DOHH2 (cell line): ENCODE data around the gene CLSTN1.

Experiments used
- H3F3A ChIP-seq: fragments of 200-600 bp; sonication (generic), shearing (Covaris generic); 2 replicates; pipeline ENCODE4 v1.6.0; 2016; ENCODE audit warnings: antibody characterized with exemption, mild to moderate bottlenecking; ENCODE audit not compliant: control insufficient read depth, insufficient read depth
- H3K27ac ChIP-seq: fragments of 200-600 bp; sonication (generic); 2 replicates; pipeline ENCODE4 v1.5.1; 2014; ENCODE audit warnings: low read depth, mild to moderate bottlenecking, low read length, moderate library complexity
- H3K27me3 ChIP-seq: fragments of 200-600 bp; sonication (generic); 2 replicates; pipeline ENCODE4 v1.6.1; 2014; ENCODE audit warnings: mild to moderate bottlenecking, low read length, mixed read lengths; ENCODE audit not compliant: control insufficient read depth
- H3K36me3 ChIP-seq: fragments of 200-600 bp; sonication (generic); 2 replicates; pipeline ENCODE4 v1.6.1; 2014; ENCODE audit warnings: mild to moderate bottlenecking, low read length, moderate library complexity, mixed read lengths; ENCODE audit not compliant: control insufficient read depth
- H3K4me1 ChIP-seq: fragments of 200-600 bp; sonication (generic); 2 replicates; pipeline ENCODE4 v1.6.1; 2014; ENCODE audit warnings: mild to moderate bottlenecking, low read length, mixed read lengths; ENCODE audit not compliant: control insufficient read depth
- H3K4me2 ChIP-seq: fragments of 200-600 bp; sonication (generic); 2 replicates; pipeline ENCODE4 v1.6.0; 2014; ENCODE audit warnings: mild to moderate bottlenecking, low read length, moderate library complexity
- H3K4me3 ChIP-seq: fragments of 200-600 bp; sonication (generic); 2 replicates; pipeline ENCODE4 v1.5.1; 2014; ENCODE audit warnings: mild to moderate bottlenecking, low read length, mixed read lengths
- H3K79me2 ChIP-seq: fragments of 200-600 bp; sonication (generic); 2 replicates; pipeline ENCODE4 v1.6.1; 2014; ENCODE audit warnings: mild to moderate bottlenecking, low read length, mixed read lengths; ENCODE audit not compliant: control insufficient read depth
- H3K9me2 ChIP-seq: fragments of 200-600 bp; sonication (generic); replicated peaks from 2 replicates; pipeline ENCODE4 v1.6.1; 2014; ENCODE audit warnings: mild to moderate bottlenecking, low read length, mixed read lengths; ENCODE audit not compliant: control insufficient read depth
- H3K9me3 ChIP-seq: fragments of 200-600 bp; sonication (generic); 2 replicates; pipeline ENCODE4 v1.6.1; 2014; ENCODE audit warnings: antibody characterized with exemption, low read length, mixed read lengths; ENCODE audit not compliant: control insufficient read depth, insufficient read depth
- H4K20me1 ChIP-seq: fragments of 200-600 bp; sonication (generic); 2 replicates; pipeline ENCODE4 v1.6.0; 2014; ENCODE audit warnings: low read depth, mild to moderate bottlenecking, antibody characterized with exemption, low read length, moderate library complexity; ENCODE audit not compliant: control insufficient read depth, insufficient read depth
- CTCF ChIP-seq: fragments of 200-600 bp; sonication (generic); IDR thresholded peaks from one replicate; pipeline ENCODE4 v1.5.1; 2014; ENCODE audit warnings: antibody characterized with exemption, mild to moderate bottlenecking, low read depth, low read length; ENCODE audit not compliant: poor library complexity, severe bottlenecking
- EZH2phosphoT487 ChIP-seq: fragments of 200-600 bp; sonication (generic); IDR thresholded peaks from 2 replicates; pipeline ENCODE4 v1.6.1; 2017; ENCODE audit warnings: borderline replicate concordance, mild to moderate bottlenecking, antibody characterized with exemption, low read length, moderate library complexity, mixed read lengths

The CLSTN1 gene

GRCh38 chr1:9733160-9733789 lies 90.5 kb downstream of the CLSTN1 start:
- H3K4me1 ChIP-seq: peaks cover 18% of the 10 kb centered on the region
- TF ChIP-seq CTCF: no peak
- TF ChIP-seq EZH2phosphoT487: no peak
- peaks cover 10% of the 10 kb centered on the region; the same call in 1 of the 2 replicates for H3F3A ChIP-seq
- no peaks in the 10 kb centered on the region for H3K9me3 ChIP-seq
- 0 out of 2 replicates have a peak overlapping the region, but pooled peaks have one; percentile 24 for H3K27ac ChIP-seq
- no peak overlapping the region for H3K4me3 ChIP-seq
- H3K36me3 ChIP-seq: peaks cover 94% of the 10 kb centered on the region
- no peak overlapping the region for H3K4me2 ChIP-seq
- H4K20me1 ChIP-seq: no peaks in the 10 kb centered on the region
- no peaks in the 10 kb centered on the region for H3K9me2 ChIP-seq
- H3K79me2 ChIP-seq: no peaks in the 10 kb centered on the region
- H3K27me3 ChIP-seq: no peaks in the 10 kb centered on the region

GRCh38 chr1:9732123-9732971 lies 91.4 kb downstream of the CLSTN1 start:
- H3F3A ChIP-seq: peaks cover 10% of the 10 kb centered on the region; the same call in 1 of the 2 replicates
- no peak for TF ChIP-seq CTCF
- TF ChIP-seq EZH2phosphoT487: no peak
- H3K9me2 ChIP-seq: no peaks in the 10 kb centered on the region
- H3K9me3 ChIP-seq: no peaks in the 10 kb centered on the region
- peak overlapping the region; percentile 24; the same call in 1 of the 2 replicates for H3K27ac ChIP-seq
- H3K36me3 ChIP-seq: peaks cover 93% of the 10 kb centered on the region
- no peaks in the 10 kb centered on the region for H4K20me1 ChIP-seq
- no peak overlapping the region for H3K4me3 ChIP-seq
- H3K4me1 ChIP-seq: peaks cover 18% of the 10 kb centered on the region
- H3K4me2 ChIP-seq: no peak overlapping the region
- H3K27me3 ChIP-seq: no peaks in the 10 kb centered on the region
- H3K79me2 ChIP-seq: no peaks in the 10 kb centered on the region

- peaks cover 18% of the 10 kb centered on the region for H3K4me1 ChIP-seq
- H3K9me2 ChIP-seq: no peaks in the 10 kb centered on the region
- no peaks in the 10 kb centered on the region for H3K27me3 ChIP-seq
- H3K9me3 ChIP-seq: no peaks in the 10 kb centered on the region
- no peaks in the 10 kb centered on the region for H3K79me2 ChIP-seq
- H3K4me3 ChIP-seq: no peak overlapping the region
- TF ChIP-seq CTCF (no peak), EZH2phosphoT487 (no peak)
- H4K20me1 ChIP-seq: no peaks in the 10 kb centered on the region
- H3K27ac ChIP-seq: no peak overlapping the region
- peaks cover 95% of the 10 kb centered on the region for H3K36me3 ChIP-seq
- no peak overlapping the region for H3K4me2 ChIP-seq
- H3F3A ChIP-seq: peaks cover 10% of the 10 kb centered on the region
Measured at GRCh38 chr1:9731561-9731960, 92.2 kb downstream of the CLSTN1 start.
